Urinary bladder (tissue), 4 donors: Measurements from ENCODE around the gene COLEC11. TPM values are rescaled to one million over a fixed set of nuclear protein-coding genes. Genes with fewer than 3 reads are reported as not detected.
"Not testable (repeated sequence)": the region's sequence is repeated elsewhere in the genome, so short reads cannot be mapped to it uniquely, and the experiment has no call there.

ENCODE experiments used
- DNase-seq: peaks from one replicate; pipeline ENCODE4 v3.0.0-alpha.2; 2015; ENCODE audit errors: extremely low spot score
- H3K27ac ChIP-seq: one replicate; pipeline ENCODE4 v1.5.1; 2013; ENCODE audit warnings: low read depth, mild to moderate bottlenecking, moderate library complexity
- H3K36me3 ChIP-seq: one replicate; pipeline ENCODE4 v1.6.1; 2013; ENCODE audit warnings: mild to moderate bottlenecking, moderate library complexity; ENCODE audit not compliant: insufficient read depth
- H3K4me1 ChIP-seq: one replicate; pipeline ENCODE4 v1.6.1; 2013; ENCODE audit warnings: mild to moderate bottlenecking, moderate library complexity; ENCODE audit not compliant: insufficient read depth
- H3K4me3 ChIP-seq: one replicate; pipeline ENCODE4 v1.5.1; 2013; ENCODE audit warnings: low read depth, low read length
- WGBS: extraction: QIAGEN DNeasy Blood & Tissue Kit; methylation state at CpG from one replicate; pipeline ENCODE4 v1.1.7; 2013; 5-methylcytosine and 5-hydroxymethylcytosine counted together
- polyA plus RNA-seq: library from polyadenylated mRNA; stranded (reverse); fragments of 200-250 nt; gene quantifications from one replicate; pipeline ENCODE4 v1.2.3, GENCODE V29; 2013
- total RNA-seq: library from RNA; depleted of rRNA; stranded (reverse); fragments of >200 nt; gene quantifications from one replicate; pipeline ENCODE4 v1.2.3, GENCODE V29; 2014
- donor health status: healthy with polysubstance abuse.
- donor health status: healthy.

Gene COLEC11
- total and polyA plus RNA-seq, 2 donors = 2.9 to 23.1 TPM

DNA sequence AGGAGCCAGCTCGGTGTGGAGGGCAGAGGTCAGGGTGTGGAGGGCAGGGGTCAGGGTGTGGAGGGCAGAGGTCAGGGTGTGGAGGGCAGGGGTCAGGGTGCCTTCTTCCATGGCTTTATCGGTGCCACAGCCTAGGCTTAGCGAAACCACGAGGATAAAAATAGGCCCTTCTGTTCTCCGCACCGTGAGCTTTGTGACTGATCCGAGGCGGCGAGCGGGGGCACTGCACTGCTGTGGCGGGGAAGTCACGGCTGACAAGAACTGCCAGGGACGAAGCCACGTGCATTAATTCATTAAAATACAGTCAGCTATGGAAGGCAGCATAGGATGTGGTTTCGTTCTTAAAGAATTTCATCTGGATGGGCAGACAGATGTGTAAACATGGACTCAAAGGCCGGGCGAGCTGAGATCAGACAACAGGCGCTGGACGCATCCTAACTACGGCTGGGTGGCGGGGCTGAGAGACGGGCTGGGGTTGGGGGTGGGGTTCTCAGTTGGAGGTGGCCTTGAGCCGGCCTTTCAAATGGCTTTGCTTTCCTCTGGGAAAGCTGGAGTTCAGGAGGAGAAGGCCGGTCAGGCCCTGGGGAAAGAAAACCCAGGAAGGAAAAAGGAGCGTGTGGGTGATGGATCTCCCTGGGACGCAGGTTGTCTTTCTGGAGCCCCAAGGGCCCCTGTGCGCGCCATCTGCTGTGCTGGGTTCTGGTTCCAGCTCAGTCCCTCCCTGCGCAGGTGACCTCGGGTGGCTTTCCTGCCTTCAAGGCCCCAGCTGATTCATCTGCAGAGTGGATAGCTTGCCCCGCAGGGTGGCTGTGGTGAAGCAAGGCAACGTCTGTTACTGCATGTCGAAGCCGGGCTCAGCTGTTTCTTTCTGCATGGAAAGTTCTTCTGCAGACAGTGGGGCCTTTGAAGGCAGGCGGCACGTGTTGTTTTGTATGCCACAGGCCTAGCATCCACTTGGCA, 62.1 kb downstream of the COLEC11 start:
- WGBS = 62% methylated on average over 36 of the region's 36 CpGs

DNA sequence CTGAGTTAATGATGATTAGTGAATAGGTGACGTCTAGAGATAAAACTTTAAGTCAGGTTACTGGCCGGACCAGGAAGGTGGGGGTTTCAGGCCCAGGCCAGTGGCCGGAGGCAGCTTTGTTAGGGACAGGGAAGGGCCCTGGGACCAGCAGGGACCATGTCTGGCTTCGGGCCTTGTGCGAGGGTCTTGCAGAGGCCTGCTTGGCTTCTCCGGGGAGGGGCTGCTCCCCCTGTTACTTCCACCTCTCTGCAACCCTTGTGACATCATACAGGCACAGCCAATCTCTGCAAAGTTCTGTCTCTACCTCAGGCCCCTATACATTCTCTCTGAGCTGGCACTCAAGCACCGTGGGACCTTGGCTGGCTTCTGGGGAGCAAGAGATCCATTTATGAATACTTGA, 63.0 kb downstream of the COLEC11 start, which contains the start of gene ALLC:
ALLC (plus strand) TSS at position 320 of the 400 bp plus-strand sequence. CDS start 12,958 bp downstream, outside the sequence.
- H3K4me1 ChIP-seq = no peaks in the 10 kb centered on the region
- no peak within 1 kb of the TSS for H3K27ac ChIP-seq
- no peak for DNase-seq
- WGBS = 88% methylated on average over 7 of the region's 7 CpGs
- no peak within 1 kb of the TSS for H3K4me3 ChIP-seq
- no peaks in the 10 kb centered on the region for H3K36me3 ChIP-seq

More for the DNA sequence above, 62.1 kb downstream of the COLEC11 start:
- Histone ChIP-seq H3K36me3 (no peaks in the 10 kb centered on the region), H3K4me3 (no peak overlapping the region), H3K27ac (no peak overlapping the region), H3K4me1 (no peaks in the 10 kb centered on the region)
- DNase-seq = no peak

DNA sequence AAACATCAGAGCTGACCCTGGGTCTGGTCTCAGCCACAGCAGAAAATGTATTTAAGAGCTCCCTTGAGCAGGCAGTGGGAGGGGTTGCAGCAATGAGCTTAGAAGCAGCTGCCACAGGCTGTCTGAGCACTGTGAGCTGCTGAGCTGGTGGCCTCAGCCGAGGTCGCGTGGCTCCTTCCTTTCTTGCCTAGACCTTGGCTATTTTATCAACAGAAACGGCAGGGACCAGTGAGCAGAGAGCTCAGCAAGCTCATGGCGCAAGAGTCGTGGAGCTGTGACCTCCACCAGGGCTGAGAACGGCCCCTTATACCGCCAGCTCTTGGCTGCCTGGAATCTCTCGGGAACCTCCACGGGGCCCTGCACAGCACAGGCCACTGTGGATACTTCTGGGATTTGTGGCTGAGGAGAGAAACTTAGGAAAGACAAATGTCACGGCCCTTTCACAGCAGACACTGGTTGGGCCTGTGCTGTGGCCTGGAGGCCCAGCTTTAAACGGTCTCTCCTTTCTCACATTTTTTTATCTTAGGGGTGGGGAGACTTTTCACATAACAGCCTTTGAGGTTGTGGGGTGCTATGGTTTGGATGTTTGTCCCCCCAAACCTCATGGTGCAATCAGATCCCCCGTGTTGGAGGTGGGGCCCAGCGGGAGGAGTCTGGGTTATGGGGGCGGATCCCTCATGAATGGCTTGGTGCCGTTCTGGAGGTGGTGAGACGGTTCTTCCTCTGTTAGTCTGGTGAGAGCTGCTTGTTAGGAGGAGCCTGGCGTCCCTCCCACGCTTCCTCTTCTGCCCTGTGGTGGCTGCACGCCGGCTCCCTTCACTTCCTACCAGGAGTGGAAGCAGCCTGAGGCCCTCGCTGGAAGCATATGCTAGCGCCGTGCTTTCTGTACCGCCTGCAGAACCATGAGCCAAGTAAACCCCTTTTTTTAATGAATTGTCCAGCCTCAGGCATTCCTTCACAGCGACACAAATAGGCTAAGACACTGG, 64.8 kb downstream of the COLEC11 start:
- Histone ChIP-seq H3K4me1 (no peaks in the 10 kb centered on the region), H3K36me3 (no peaks in the 10 kb centered on the region), H3K27ac (no peak overlapping the region), H3K4me3 (no peak overlapping the region)
- 69% methylated on average over 26 of the region's 26 CpGs for WGBS
- no peak for DNase-seq

DNA sequence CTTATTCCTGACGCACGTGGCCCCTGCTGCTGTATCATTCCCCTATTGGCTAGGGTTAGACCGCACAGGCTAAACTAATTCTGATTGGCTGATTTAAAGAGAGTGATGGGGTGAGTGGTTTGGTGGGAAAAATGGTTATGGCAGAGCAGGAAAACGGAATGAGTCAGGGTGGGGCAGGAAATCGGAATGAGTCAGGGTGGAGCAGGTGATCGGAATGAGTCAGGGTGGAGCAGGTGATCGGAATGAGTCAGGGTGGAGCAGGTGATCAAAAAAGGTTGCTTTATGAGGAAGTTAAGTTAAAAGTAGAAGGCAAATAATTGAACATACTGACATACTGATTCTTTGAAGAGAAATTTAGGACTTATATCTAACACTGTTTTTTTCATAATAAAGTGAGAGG, 65.7 kb downstream of the COLEC11 start:
- 93% methylated on average over 7 of the region's 7 CpGs for WGBS
- not testable (repeated sequence) for H3K4me3 ChIP-seq, H3K36me3 ChIP-seq, H3K27ac ChIP-seq, H3K4me1 ChIP-seq, DNase-seq

DNA sequence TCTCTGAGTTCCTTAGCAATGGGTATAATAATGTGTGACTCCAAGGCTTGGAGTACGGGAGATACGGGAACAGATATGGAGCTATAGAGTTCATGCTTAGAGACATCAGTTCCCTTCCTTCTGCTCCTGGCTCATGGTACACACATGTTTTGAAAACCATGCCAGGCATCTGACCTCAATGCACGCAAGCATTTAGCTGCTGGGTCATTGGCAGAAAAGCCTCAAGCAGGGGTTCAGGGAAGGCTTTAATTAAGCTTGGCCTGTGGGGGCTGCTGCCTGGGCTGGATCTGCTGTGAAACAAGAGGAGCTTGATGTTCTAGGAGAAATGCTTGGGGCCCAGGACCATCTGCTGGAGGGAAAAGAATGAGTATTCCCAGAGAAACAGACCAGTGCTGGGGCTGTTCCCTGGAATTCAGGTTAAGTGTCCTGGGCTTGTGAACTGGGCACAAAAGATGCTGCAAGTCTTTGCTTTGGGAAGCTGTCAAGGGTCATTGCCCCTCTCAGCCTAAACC, 66.3 kb downstream of the COLEC11 start:
- 90% methylated on average over 3 of the region's 3 CpGs for WGBS

DNA sequence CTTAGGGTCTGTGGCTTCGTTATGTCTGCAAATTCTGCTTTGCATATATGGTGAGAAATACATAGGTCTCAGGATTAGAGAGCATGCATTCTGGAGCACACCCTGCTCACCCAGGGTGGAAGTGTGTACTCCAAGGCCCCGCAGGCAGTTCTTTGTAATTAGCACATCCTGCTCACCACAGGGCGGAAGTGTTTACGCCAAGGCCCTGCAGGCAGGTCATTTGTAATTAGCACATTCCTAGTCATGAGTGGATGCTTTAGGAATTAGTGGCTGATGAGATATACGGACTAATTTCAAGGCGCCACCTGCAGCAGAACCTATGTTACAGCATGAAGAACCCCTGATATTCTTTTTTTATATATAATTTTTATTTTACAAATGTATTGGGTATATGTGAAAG, 67.3 kb downstream of the COLEC11 start:
- DNase-seq = no peak

More for the DNA sequence above, 66.3 kb downstream of the COLEC11 start:
- no peaks in the 10 kb centered on the region for H3K4me1 ChIP-seq
- DNase-seq = no peak
- no peaks in the 10 kb centered on the region for H3K36me3 ChIP-seq
- H3K4me3 ChIP-seq = no peak overlapping the region
- no peak overlapping the region for H3K27ac ChIP-seq

GRCh38 chr2:3664118-3664517, 69.2 kb downstream of the COLEC11 start:
- no peak for DNase-seq
- WGBS = 49% methylated on average over 3 of the region's 3 CpGs

More for the DNA sequence above, 67.3 kb downstream of the COLEC11 start:
- H3K27ac ChIP-seq = no peak overlapping the region
- no peaks in the 10 kb centered on the region for H3K36me3 ChIP-seq
- no peaks in the 10 kb centered on the region for H3K4me1 ChIP-seq
- WGBS = 87% methylated on average over 6 of the region's 6 CpGs
- no peak overlapping the region for H3K4me3 ChIP-seq

DNA sequence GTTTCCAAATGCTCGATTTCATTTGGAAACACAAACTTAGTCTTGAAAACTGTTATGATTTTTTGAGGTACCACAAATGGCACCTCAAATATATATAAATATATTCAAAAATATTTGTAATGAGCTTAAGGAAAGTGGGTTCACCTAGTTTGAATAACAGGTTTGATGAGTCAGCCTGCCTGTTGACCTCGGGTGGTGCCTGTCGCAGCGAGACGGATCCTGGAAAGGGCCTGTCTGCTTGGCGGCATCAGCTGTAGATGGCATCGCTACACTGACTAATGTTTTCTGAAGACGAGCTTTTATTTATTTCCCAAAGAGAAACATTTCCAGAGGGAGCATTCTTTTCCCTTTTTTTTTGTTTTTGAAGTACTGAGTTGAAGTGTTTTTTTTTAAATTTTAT, 70.0 kb downstream of the COLEC11 start:
- H3K4me1 ChIP-seq = no peaks in the 10 kb centered on the region
- no peak overlapping the region for H3K4me3 ChIP-seq
- no peak for DNase-seq
- no peak overlapping the region for H3K27ac ChIP-seq
- WGBS = 71% methylated on average over 8 of the region's 8 CpGs
- H3K36me3 ChIP-seq = no peaks in the 10 kb centered on the region

More at GRCh38 chr2:3664118-3664517, 69.2 kb downstream of the COLEC11 start:
- H3K27ac ChIP-seq = no peak overlapping the region
- H3K4me1 ChIP-seq = no peaks in the 10 kb centered on the region
- no peaks in the 10 kb centered on the region for H3K36me3 ChIP-seq
- no peak overlapping the region for H3K4me3 ChIP-seq

DNA sequence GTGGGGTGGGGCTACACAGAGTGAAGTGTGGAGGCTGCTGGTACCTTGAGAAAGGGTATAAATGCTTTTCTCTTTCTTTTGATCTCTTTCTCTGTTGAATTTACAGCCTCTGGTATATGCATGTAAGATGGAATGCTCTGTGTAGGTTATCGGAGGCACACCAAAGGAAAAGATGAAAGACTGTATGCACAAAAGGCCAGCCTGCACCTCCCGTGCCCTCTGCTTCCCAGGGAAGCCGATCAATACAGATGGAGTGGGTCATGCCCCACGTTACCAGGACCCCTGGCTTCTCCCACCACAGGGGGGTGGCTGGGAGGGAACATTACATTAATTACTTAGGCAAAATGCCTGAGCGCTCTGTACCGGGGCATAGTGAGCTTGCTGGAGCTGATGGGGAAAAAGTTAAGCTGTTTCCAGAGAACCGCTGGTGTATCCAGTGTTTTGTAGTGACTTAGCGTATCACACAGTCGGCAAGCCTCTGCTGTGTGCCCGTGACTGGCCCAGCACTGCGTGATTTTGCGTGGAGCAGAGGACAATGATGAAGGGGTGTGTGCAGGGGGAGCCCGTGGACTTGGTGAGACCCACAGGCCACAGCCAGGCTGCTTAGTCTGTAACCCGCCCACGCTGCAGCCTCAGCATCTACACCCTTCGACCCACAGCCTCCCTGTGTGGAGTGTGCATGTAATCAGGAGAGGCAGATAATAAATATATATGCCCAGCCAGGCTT, 71.1 kb downstream of the COLEC11 start:
- no peak overlapping the region for H3K4me3 ChIP-seq
- no peaks in the 10 kb centered on the region for H3K36me3 ChIP-seq
- no peak for DNase-seq
- no peaks in the 10 kb centered on the region for H3K4me1 ChIP-seq
- no peak overlapping the region for H3K27ac ChIP-seq
- 86% methylated on average over 16 of the region's 16 CpGs for WGBS

DNA sequence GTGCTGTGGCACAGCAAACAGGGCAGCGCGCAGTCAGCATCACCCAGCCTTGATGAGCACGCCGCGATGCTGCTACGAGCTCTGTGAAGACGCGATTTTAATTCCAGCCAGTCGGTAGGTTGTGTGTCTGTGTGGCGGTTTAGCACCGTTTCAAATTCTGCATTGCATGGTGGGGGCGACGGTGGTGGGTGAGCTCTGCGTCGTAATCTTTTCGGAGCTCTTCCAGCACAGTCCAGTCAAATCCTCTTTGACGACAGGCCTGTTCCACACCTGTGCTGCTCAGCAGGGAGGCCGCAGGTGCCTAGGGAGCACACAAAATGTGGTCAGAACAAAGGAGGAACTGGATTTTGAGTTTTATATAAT, 71.7 kb downstream of the COLEC11 start:
- 88% methylated on average over 18 of the region's 18 CpGs for WGBS
- Histone ChIP-seq H3K4me3 (no peak overlapping the region), H3K36me3 (no peaks in the 10 kb centered on the region), H3K4me1 (no peaks in the 10 kb centered on the region), H3K27ac (no peak overlapping the region)
- no peak for DNase-seq

DNA sequence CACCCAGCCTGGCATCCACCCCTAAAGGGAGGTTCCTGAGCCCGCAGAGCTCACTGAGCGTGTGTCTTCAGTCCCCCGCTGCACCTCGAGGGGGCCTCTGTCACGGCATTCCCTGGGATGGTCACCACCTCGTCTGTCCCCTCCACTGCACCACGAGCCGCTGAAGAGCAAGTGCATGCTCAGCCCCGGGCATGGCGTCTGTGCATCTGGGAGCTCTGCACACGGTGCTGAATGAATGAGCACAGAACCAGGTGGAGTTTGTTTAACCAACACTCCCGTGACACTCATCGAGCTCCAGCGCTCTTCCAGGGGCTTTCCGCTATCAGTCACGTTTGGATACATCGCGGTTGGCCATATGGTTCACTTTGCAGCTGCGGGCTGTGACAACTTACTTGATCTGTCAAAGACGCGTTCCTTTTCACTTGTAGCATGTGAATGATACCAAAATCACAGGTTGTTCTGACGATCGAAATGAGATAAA, 72.3 kb downstream of the COLEC11 start:
- Histone ChIP-seq H3K27ac (no peak overlapping the region), H3K4me3 (no peak overlapping the region)
- no peak for DNase-seq

GRCh38 chr2:3669656-3670055, 74.7 kb downstream of the COLEC11 start:
- Histone ChIP-seq H3K4me1 (no peaks in the 10 kb centered on the region), H3K4me3 (no peak overlapping the region), H3K36me3 (no peaks in the 10 kb centered on the region), H3K27ac (no peak overlapping the region)
- no peak for DNase-seq
- WGBS = 94% methylated on average over 8 of the region's 8 CpGs

More for the DNA sequence above, 72.3 kb downstream of the COLEC11 start:
- no peaks in the 10 kb centered on the region for H3K4me1 ChIP-seq
- no peaks in the 10 kb centered on the region for H3K36me3 ChIP-seq
- 31% methylated on average over 23 of the region's 23 CpGs for WGBS

DNA sequence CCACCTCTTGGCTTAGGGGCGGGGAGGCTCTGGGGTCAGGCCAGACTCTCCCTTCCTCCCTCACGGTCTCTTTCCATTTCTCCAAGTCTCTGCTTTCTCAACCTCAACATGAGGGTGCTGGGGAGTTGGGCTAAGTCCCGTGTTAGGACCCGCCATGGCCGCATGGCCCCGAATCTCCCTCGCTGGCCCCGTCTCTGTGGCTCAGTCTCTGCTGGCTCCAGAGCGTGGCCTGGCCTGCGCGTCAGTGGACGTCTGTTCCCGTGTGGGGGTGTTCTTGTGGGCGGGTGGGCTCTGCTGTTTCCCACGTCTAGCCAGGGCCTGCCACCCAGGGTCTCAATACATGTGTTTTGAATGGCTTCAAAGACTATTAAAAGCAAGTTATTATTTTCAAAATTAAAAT, 75.5 kb downstream of the COLEC11 start:
- DNase-seq = no peak
- Histone ChIP-seq H3K36me3 (no peaks in the 10 kb centered on the region), H3K27ac (no peak overlapping the region), H3K4me1 (no peaks in the 10 kb centered on the region), H3K4me3 (no peak overlapping the region)
- 93% methylated on average over 15 of the region's 15 CpGs for WGBS
